ENCODE measurements around the gene LILRA1.
"Not testable (repeated sequence)": the region's sequence is repeated elsewhere in the genome, so short reads cannot be mapped to it uniquely, and the experiment has no call there.

The LILRA1 gene

GRCh38 chr19:54633401-54633800 is 40.0 kb downstream of the LILRA1 start:
- TF ChIP-seq ZFX (IDR thresholded peaks at IDR 0.05) (no peak), CTCF (conservative IDR thresholded peaks at IDR 0.05) (no peak)
- no peak overlapping the region for H3K27ac ChIP-seq

GRCh38 chr19:54636081-54636480 is 42.6 kb downstream of the LILRA1 start:
- H3K27ac ChIP-seq = not testable (repeated sequence)

GRCh38 chr19:54638683-54639082 is 45.3 kb downstream of the LILRA1 start:
- no peak overlapping the region for H3K27ac ChIP-seq
- TF ChIP-seq ZFX (IDR thresholded peaks at IDR 0.05) = no peak
- no peak for TF ChIP-seq CTCF (conservative IDR thresholded peaks at IDR 0.05)

- H3K27ac ChIP-seq = not testable (repeated sequence)
Observed at GRCh38 chr19:54642953-54643352, 49.5 kb downstream of the LILRA1 start.

- not testable (repeated sequence) for H3K27ac ChIP-seq
Observed at GRCh38 chr19:54643583-54643982, 50.2 kb downstream of the LILRA1 start.

GRCh38 chr19:54644056-54644455 is 50.6 kb downstream of the LILRA1 start:
- H3K27ac ChIP-seq = no peak overlapping the region
- TF ChIP-seq ZFX (IDR thresholded peaks at IDR 0.05) (no peak), CTCF (conservative IDR thresholded peaks at IDR 0.05) (no peak)

GRCh38 chr19:54646331-54646841 is 53.0 kb downstream of the LILRA1 start:
- H3K27ac ChIP-seq = no peak overlapping the region
- TF ChIP-seq ZFX (IDR thresholded peaks at IDR 0.05) = no peak
- no peak for TF ChIP-seq CTCF (conservative IDR thresholded peaks at IDR 0.05)

GRCh38 chr19:54648129-54648528 is 54.7 kb downstream of the LILRA1 start:
- TF ChIP-seq CTCF (conservative IDR thresholded peaks at IDR 0.05) (no peak), ZFX (IDR thresholded peaks at IDR 0.05) (no peak)
- H3K27ac ChIP-seq = no peak overlapping the region

- no peak overlapping the region for H3K27ac ChIP-seq
- no peak for TF ChIP-seq CTCF (conservative IDR thresholded peaks at IDR 0.05)
- no peak for TF ChIP-seq ZFX (IDR thresholded peaks at IDR 0.05)
Observed at GRCh38 chr19:54650108-54650655, 56.8 kb downstream of the LILRA1 start.

Data from C4-2B (cell line).